Peyer's patch (tissue), 4 donors: Measurements from ENCODE around the gene KDM8. TPM values are rescaled to one million over a fixed set of nuclear protein-coding genes. Genes with fewer than 3 reads are reported as not detected.
A peak's percentile ranks its signal among the peaks of the same experiment; 100 is the strongest.

Source experiments
- DNase-seq, 3 donors: peaks; one replicate each; pipeline ENCODE4 v3.0.0-alpha.2; 2017 to 2019
- H3K27ac ChIP-seq, 4 donors: fragments of 200-600 bp; sonication (generic); one replicate each; pipeline ENCODE4 v1.5.1; 2016 to 2019
- H3K27me3 ChIP-seq, 2 donors: fragments of 200-600 bp; sonication (generic); one replicate each; pipeline ENCODE4 v1.5.1; 2019
- H3K36me3 ChIP-seq, 3 donors: fragments of 200-600 bp; sonication (generic); one replicate each; pipeline ENCODE4 v1.5.1; 2016 to 2019
- H3K4me1 ChIP-seq, 4 donors: fragments of 200-600 bp; sonication (generic); one replicate each; pipeline ENCODE4 v1.5.1; 2016 to 2019
- H3K4me3 ChIP-seq, 4 donors: fragments of 200-600 bp; sonication (generic); 1 replicate in 3 of 4; 2 replicates in 1 of 4; pipeline ENCODE4 v1.5.1; 2016 to 2019; ENCODE audit warnings: mild to moderate bottlenecking in 1 of 4
- H3K9me3 ChIP-seq, 4 donors: fragments of 200-600 bp; sonication (generic); one replicate each; pipeline ENCODE4 v1.5.1; 2016 to 2019; ENCODE audit warnings: mild to moderate bottlenecking in 1 of 4
- POLR2A ChIP-seq, 2 donors: fragments of 450-650 bp; IDR thresholded peaks; one replicate each; pipeline ENCODE4 v1.5.1; 2017; ENCODE audit warnings: antibody characterized with exemption in 2 of 2, mild to moderate bottlenecking in 2 of 2, moderate library complexity in 2 of 2
- total RNA-seq, 4 donors: library from RNA; depleted of rRNA; stranded (reverse); fragments of >200 nt; gene quantifications; one replicate each; pipeline ENCODE4 v1.1.0, GENCODE V29; 2016
- TF ChIP-seq, protein P1 (sequence below), 6 experiments: fragments of 450-650 bp in 4 of 6; fragments of 200-600 bp in 2 of 6; sonication (generic) in 1 of 6; IDR thresholded peaks; one replicate each; pipeline ENCODE4 v1.5.1; 2017 to 2019; ENCODE audit warnings: antibody characterized with exemption in 6 of 6, mild to moderate bottlenecking in 3 of 6, moderate library complexity in 1 of 6

Gene KDM8
- total RNA-seq, 4 donors from 2014 or later: 22.3 to 130 (median 40.9) TPM

GRCh38 chr16:27182906-27183405 lies 20.4 kb upstream of the KDM8 start:
- no peak for DNase-seq
- Histone ChIP-seq H3K9me3 (no peaks in the 10 kb centered on the region), H3K4me1 (no peaks in the 10 kb centered on the region), H3K27ac (no peak overlapping the region), H3K4me3 (no peak overlapping the region), H3K36me3 (no peaks in the 10 kb centered on the region), H3K27me3 (no peaks in the 10 kb centered on the region)
- no peak for TF ChIP-seq POLR2A (IDR thresholded peaks at IDR 0.05)
- TF ChIP-seq, protein P1, sequence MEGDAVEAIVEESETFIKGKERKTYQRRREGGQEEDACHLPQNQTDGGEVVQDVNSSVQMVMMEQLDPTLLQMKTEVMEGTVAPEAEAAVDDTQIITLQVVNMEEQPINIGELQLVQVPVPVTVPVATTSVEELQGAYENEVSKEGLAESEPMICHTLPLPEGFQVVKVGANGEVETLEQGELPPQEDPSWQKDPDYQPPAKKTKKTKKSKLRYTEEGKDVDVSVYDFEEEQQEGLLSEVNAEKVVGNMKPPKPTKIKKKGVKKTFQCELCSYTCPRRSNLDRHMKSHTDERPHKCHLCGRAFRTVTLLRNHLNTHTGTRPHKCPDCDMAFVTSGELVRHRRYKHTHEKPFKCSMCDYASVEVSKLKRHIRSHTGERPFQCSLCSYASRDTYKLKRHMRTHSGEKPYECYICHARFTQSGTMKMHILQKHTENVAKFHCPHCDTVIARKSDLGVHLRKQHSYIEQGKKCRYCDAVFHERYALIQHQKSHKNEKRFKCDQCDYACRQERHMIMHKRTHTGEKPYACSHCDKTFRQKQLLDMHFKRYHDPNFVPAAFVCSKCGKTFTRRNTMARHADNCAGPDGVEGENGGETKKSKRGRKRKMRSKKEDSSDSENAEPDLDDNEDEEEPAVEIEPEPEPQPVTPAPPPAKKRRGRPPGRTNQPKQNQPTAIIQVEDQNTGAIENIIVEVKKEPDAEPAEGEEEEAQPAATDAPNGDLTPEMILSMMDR (IDR thresholded peaks at IDR 0.05): no peak

- no peak overlapping the region for H3K4me3 ChIP-seq
- H3K27me3 ChIP-seq: no peaks in the 10 kb centered on the region
- H3K4me1 ChIP-seq: no peaks in the 10 kb centered on the region
- H3K36me3 ChIP-seq: no peaks in the 10 kb centered on the region
- H3K27ac ChIP-seq: no peak overlapping the region
- no peaks in the 10 kb centered on the region for H3K9me3 ChIP-seq
- no peak for DNase-seq
- TF ChIP-seq, protein P1 (IDR thresholded peaks at IDR 0.05): no peak
- no peak for TF ChIP-seq POLR2A (IDR thresholded peaks at IDR 0.05)
Observed at GRCh38 chr16:27185776-27186130, 17.6 kb upstream of the KDM8 start.

- Histone ChIP-seq H3K27ac (no peak overlapping the region), H3K27me3 (no peaks in the 10 kb centered on the region), H3K4me1 (no peaks in the 10 kb centered on the region), H3K9me3 (no peaks in the 10 kb centered on the region), H3K36me3 (no peaks in the 10 kb centered on the region), H3K4me3 (no peak overlapping the region)
- DNase-seq: no peak
- TF ChIP-seq POLR2A (IDR thresholded peaks at IDR 0.05): no peak
Observed at GRCh38 chr16:27188633-27189032, 14.7 kb upstream of the KDM8 start.

DNA sequence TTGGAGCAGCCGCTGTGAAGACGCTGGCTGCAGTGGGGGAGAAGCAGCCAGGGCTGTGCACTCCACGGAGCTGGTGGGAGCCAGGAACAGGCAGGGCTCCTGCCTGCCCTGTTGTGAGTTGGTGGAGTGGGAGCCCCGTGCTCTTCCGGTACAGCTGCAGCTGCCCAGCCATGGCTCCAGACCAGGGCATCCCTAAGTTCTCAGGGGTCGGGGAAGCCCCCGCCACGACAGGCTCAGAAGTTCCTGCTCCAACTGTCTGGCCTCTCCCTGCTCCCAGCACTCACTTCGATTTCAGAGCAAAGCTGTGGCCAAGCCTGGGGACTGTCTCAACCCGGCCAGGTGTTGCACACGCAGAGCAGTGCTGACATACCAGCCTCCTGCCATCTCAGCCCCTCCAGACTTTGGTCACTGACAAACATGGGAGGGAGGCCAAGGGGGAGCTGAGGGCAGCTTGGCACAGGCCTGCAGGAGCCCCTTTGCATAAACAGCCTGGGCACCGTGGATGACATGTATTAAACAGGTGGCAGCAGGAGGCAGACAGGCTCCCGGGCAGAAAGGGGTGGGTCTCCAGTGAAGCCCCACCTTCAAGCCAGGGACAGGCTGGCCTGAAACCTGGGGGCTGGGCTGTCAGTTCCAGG lies 13.9 kb upstream of the KDM8 start:
- no peaks in the 10 kb centered on the region for H3K4me1 ChIP-seq
- TF ChIP-seq, protein P1 (IDR thresholded peaks at IDR 0.05): no peak
- TF ChIP-seq POLR2A (IDR thresholded peaks at IDR 0.05): no peak
- H3K9me3 ChIP-seq: no peaks in the 10 kb centered on the region
- no peak overlapping the region for H3K27ac ChIP-seq
- no peak overlapping the region for H3K4me3 ChIP-seq
- H3K27me3 ChIP-seq: no peaks in the 10 kb centered on the region
- DNase-seq: peak in 1 of 3 donors; percentile 50
- H3K36me3 ChIP-seq: no peaks in the 10 kb centered on the region

DNA sequence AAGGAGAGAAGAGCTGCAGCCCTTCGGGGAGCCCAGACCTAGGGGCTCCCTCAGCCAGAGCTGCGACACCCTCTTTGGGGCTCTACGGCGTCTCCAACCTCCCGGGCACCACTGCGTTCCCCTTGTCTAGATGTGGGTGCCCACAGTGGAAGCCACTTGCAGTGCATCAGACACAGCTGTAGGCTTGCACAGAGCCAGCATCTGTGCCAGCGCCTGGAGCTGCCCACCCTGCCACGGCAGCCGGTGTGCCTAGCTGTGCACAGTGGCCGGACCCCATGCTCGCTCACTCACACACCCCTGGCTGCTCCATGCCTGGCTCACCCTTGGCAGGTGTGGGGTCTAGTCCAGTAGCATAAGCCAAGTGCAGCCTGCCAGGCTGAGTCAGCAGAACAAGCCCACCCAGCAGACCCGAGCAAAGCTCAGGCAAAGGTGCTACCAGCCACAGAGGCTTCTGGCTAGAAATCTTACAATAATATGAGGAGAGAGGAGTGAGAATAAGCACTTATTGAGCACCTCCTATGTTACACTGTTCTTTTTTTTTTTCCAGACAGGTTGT lies 12.9 kb upstream of the KDM8 start:
- TF ChIP-seq POLR2A (IDR thresholded peaks at IDR 0.05): no peak
- TF ChIP-seq, protein P1 (IDR thresholded peaks at IDR 0.05): no peak
- Histone ChIP-seq H3K4me1 (no peaks in the 10 kb centered on the region), H3K9me3 (no peaks in the 10 kb centered on the region), H3K27ac (no peak overlapping the region), H3K36me3 (no peaks in the 10 kb centered on the region), H3K27me3 (no peaks in the 10 kb centered on the region), H3K4me3 (no peak overlapping the region)
- no peak for DNase-seq

DNA sequence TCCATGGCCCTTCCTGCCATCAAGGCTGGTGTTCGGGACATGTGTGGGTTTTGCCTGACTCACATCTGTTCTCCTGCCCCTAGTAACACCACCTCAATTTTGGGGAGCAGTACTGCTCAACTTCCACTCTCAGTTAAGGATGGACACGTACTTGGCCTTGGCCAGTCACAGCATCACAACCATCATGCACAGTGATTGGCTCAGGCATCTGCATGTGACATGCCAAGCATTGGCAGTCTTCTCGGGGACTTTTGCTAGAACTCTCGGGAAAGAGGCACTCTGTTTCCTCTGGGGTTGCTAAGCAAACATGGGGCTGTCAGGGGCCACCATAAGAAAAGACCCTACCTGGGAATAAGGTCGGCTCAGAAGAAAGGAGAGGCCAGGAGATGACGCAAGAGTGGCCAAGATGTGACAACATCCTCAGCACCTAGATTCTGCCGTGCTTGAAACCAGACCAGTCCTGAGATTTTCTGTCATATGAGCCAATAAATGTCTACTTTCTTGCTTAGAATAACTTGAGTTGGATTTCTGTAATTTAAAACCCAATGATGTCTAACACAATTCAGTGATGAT lies 11.9 kb upstream of the KDM8 start:
- H3K27ac ChIP-seq: no peak overlapping the region
- no peak for DNase-seq
- H3K9me3 ChIP-seq: no peaks in the 10 kb centered on the region
- no peaks in the 10 kb centered on the region for H3K36me3 ChIP-seq
- TF ChIP-seq POLR2A (IDR thresholded peaks at IDR 0.05): no peak
- no peaks in the 10 kb centered on the region for H3K27me3 ChIP-seq
- peaks cover 0 to 8% (median 0%) of the 10 kb centered on the region in 4 donors for H3K4me1 ChIP-seq
- H3K4me3 ChIP-seq: no peak overlapping the region
